ENCODE measurements around the gene RPAIN.

The RPAIN gene

DNA sequence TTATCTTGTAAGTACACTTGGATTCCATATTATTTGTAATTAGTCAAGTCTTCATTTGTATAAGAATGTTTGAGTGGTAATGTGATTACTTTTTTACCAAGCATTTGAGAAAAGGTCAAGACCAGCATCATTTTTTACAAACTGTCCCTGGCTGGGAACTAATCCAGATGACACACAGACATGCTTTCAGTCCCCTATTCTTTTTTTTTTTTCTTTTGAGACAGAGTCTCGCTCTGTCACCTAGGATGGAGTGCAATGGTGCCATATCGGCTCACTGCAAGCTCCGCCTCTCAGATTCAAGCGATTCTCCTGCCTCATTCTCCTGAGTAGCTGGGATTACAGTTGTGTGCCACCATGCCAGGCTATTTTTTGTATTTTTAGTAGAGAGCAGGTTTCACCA is 61.5 kb downstream of the RPAIN start:
- no peak for DNase-seq (ENCODE audit: extremely low read depth, low read depth)
- TF ChIP-seq, protein P1, sequence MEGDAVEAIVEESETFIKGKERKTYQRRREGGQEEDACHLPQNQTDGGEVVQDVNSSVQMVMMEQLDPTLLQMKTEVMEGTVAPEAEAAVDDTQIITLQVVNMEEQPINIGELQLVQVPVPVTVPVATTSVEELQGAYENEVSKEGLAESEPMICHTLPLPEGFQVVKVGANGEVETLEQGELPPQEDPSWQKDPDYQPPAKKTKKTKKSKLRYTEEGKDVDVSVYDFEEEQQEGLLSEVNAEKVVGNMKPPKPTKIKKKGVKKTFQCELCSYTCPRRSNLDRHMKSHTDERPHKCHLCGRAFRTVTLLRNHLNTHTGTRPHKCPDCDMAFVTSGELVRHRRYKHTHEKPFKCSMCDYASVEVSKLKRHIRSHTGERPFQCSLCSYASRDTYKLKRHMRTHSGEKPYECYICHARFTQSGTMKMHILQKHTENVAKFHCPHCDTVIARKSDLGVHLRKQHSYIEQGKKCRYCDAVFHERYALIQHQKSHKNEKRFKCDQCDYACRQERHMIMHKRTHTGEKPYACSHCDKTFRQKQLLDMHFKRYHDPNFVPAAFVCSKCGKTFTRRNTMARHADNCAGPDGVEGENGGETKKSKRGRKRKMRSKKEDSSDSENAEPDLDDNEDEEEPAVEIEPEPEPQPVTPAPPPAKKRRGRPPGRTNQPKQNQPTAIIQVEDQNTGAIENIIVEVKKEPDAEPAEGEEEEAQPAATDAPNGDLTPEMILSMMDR (IDR thresholded peaks at IDR 0.05; ENCODE audit: low read depth, low read length, missing control alignments), result no peak
- no peak overlapping the region for H3K4me3 ChIP-seq (replicated peaks; ENCODE audit: low read depth, low read length)
